ENCODE data around the gene CFB. TPM values are rescaled to one million over a fixed set of nuclear protein-coding genes. Genes with fewer than 3 reads are reported as not detected.

CFB gene
- total and polyA plus RNA-seq, 2 of the 13 experiments (the other 11 are each of a cell fraction or from before 2014, with no cell fraction given) = 171 to 513 TPM

DNA sequence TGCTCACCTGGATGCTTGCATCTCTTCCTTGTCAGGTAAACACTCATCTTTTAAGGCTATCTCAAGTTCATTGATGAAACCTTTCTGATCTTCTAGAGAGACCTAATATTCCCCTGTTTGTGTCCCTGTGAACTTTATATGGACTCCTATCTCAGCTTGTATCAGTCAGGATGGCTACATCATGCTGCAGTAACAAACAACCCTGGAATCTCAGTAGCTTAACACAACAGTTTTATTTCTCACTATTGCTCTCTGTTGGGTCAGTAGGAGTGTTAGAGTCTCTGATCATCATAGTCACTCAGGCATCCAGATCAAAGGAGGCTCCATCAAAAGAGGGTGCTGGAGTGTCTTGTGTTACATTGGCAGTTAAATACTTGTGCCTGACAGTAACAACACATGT, 30.5 kb upstream of the CFB start:
- intact Hi-C loops (cut with micrococcal nuclease; ENCODE audit: unreplicated experiment) = no loop called here
- FAIRE-seq = no peak
- peak; percentile 41 for ATAC-seq
- Histone ChIP-seq H3K36me3 (replicated peaks in 1 of 2; ENCODE audit: control insufficient read depth in 1 of 2, insufficient read depth in 2 of 2, low read length in 2 of 2) (no peaks in the 10 kb centered on the region), H3K4me2 (ENCODE audit: low read depth, low read length) (no peak overlapping the region), H2AFZ (ENCODE audit: low read length) (no peak overlapping the region), H3K4me3 (replicated peaks in 1 of 3; ENCODE audit: insufficient read depth in 1 of 3, low read depth in 2 of 3, low read length in 3 of 3) (no peak overlapping the region), H3K9me3 (ENCODE audit: low read length) (no peaks in the 10 kb centered on the region), H3K79me2 (ENCODE audit: insufficient read depth, low read length) (no peaks in the 10 kb centered on the region), H3K27me3 (ENCODE audit: control insufficient read depth in 1 of 2, insufficient read depth in 2 of 2, low read length in 2 of 2) (no peaks in the 10 kb centered on the region; a peak in 1 of 5 replicates), H4K20me1 (ENCODE audit: insufficient read depth, low read length) (no peaks in the 10 kb centered on the region), H3K4me1 (ENCODE audit: insufficient read depth, low read length) (peaks cover 22% of the 10 kb centered on the region), H3K27ac (ENCODE audit: extremely low read length, insufficient read depth, low read length) (no peak overlapping the region), H3K9ac (ENCODE audit: insufficient read depth, low read depth, low read length) (no peak overlapping the region)
- ChIA-PET CTCF (ENCODE audit: low intra/inter-chr PET ratio, low total read pairs) (no interaction called here), POLR2A (interaction anchor here (0.5 kb wide), 1 partner anchor 25 kb away, joined by 3 read pairs; no protein-coding TSS in a partner anchor)
- in situ Hi-C loops (cut with HindIII; ENCODE audit: extremely low pct_ligation_motif_present, low pct_unique_long_range_greater_than_20kb) = loop anchor here (25.0 kb wide), 1 partner anchor 1047 kb away; the partner anchor contains the start of genes BRD2 and HLA-DMA
- no TSS peak for BruUV-seq (replicated peaks)
- DNase-seq (ENCODE audit: low spot score) = no peak
- TF ChIP-seq RBAK (CRISPR knock-in tag; IDR thresholded peaks at IDR 0.05) (peak; percentile 94), ZNF335 (CRISPR knock-in tag; IDR thresholded peaks at IDR 0.05) (no peak), ZNF12 (CRISPR knock-in tag; IDR thresholded peaks at IDR 0.05) (peak; percentile 99)

DNA sequence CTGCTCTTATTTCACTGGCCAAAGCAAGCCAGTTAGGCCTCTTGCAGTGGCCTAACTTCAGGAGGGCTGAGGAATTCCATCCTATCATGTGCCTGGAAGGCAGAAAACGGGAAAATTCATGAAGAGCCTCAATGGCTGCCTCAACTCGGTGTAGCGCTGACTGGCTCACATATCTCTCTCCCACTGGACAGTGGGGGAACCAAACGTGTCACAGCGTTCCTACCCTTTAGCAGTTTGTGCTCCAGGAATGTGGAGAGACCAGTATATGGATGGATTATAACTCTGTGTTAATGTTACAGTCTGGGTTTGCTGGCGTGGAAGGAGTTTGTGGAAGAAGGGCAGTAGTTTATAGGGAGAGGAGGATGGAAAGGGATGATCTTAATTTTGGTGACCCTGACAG, 30.1 kb upstream of the CFB start:
- TF ChIP-seq DR1 (CRISPR knock-in tag; IDR thresholded peaks at IDR 0.05) = no peak
- no peak for TF ChIP-seq ZFP36L1 (CRISPR knock-in tag; IDR thresholded peaks at IDR 0.05)
- TF ChIP-seq IRF2 (CRISPR knock-in tag; IDR thresholded peaks at IDR 0.05) = no peak
- TF ChIP-seq, protein P1, sequence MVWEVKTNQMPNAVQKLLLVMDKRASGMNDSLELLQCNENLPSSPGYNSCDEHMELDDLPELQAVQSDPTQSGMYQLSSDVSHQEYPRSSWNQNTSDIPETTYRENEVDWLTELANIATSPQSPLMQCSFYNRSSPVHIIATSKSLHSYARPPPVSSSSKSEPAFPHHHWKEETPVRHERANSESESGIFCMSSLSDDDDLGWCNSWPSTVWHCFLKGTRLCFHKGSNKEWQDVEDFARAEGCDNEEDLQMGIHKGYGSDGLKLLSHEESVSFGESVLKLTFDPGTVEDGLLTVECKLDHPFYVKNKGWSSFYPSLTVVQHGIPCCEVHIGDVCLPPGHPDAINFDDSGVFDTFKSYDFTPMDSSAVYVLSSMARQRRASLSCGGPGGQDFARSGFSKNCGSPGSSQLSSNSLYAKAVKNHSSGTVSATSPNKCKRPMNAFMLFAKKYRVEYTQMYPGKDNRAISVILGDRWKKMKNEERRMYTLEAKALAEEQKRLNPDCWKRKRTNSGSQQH (CRISPR knock-in tag; IDR thresholded peaks at IDR 0.05; ENCODE audit: low read depth) = no peak
- no peak for TF ChIP-seq ZNF33B (CRISPR knock-in tag; IDR thresholded peaks at IDR 0.05)
- no peak for TF ChIP-seq ZFP1 (CRISPR knock-in tag; IDR thresholded peaks at IDR 0.05)
- no peak for TF ChIP-seq NONO (IDR thresholded peaks at IDR 0.05)
- TF ChIP-seq NONO (CRISPR knock-in tag; conservative IDR thresholded peaks at IDR 0.05) = no peak
- no peak for TF ChIP-seq HNF4A (CRISPR knock-in tag; IDR thresholded peaks at IDR 0.05)
- TF ChIP-seq, protein P2, sequence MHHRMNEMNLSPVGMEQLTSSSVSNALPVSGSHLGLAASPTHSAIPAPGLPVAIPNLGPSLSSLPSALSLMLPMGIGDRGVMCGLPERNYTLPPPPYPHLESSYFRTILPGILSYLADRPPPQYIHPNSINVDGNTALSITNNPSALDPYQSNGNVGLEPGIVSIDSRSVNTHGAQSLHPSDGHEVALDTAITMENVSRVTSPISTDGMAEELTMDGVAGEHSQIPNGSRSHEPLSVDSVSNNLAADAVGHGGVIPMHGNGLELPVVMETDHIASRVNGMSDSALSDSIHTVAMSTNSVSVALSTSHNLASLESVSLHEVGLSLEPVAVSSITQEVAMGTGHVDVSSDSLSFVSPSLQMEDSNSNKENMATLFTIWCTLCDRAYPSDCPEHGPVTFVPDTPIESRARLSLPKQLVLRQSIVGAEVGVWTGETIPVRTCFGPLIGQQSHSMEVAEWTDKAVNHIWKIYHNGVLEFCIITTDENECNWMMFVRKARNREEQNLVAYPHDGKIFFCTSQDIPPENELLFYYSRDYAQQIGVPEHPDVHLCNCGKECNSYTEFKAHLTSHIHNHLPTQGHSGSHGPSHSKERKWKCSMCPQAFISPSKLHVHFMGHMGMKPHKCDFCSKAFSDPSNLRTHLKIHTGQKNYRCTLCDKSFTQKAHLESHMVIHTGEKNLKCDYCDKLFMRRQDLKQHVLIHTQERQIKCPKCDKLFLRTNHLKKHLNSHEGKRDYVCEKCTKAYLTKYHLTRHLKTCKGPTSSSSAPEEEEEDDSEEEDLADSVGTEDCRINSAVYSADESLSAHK (CRISPR knock-in tag; IDR thresholded peaks at IDR 0.05; ENCODE audit: borderline replicate concordance) = no peak
- TF ChIP-seq, protein P3, sequence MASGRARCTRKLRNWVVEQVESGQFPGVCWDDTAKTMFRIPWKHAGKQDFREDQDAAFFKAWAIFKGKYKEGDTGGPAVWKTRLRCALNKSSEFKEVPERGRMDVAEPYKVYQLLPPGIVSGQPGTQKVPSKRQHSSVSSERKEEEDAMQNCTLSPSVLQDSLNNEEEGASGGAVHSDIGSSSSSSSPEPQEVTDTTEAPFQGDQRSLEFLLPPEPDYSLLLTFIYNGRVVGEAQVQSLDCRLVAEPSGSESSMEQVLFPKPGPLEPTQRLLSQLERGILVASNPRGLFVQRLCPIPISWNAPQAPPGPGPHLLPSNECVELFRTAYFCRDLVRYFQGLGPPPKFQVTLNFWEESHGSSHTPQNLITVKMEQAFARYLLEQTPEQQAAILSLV (CRISPR knock-in tag; IDR thresholded peaks at IDR 0.05; ENCODE audit: borderline replicate concordance) = no peak
- TF ChIP-seq RARG (CRISPR knock-in tag; IDR thresholded peaks at IDR 0.05; ENCODE audit: low read depth) = no peak
- Histone ChIP-seq H3K27me3 (ENCODE audit: control insufficient read depth in 1 of 2, insufficient read depth in 2 of 2, low read length in 2 of 2) (no peaks in the 10 kb centered on the region; a peak in 1 of 5 replicates), H3K4me3 (replicated peaks in 1 of 3; ENCODE audit: insufficient read depth in 1 of 3, low read depth in 2 of 3, low read length in 3 of 3) (no peak overlapping the region), H3K27ac (ENCODE audit: extremely low read length, insufficient read depth, low read length) (no peak overlapping the region), H2AFZ (ENCODE audit: low read length) (no peak overlapping the region), H3K36me3 (replicated peaks in 1 of 2; ENCODE audit: control insufficient read depth in 1 of 2, insufficient read depth in 2 of 2, low read length in 2 of 2) (no peaks in the 10 kb centered on the region), H3K9me3 (ENCODE audit: low read length) (no peaks in the 10 kb centered on the region), H4K20me1 (ENCODE audit: insufficient read depth, low read length) (no peaks in the 10 kb centered on the region), H3K4me2 (ENCODE audit: low read depth, low read length) (no peak overlapping the region), H3K79me2 (ENCODE audit: insufficient read depth, low read length) (no peaks in the 10 kb centered on the region), H3K4me1 (ENCODE audit: insufficient read depth, low read length) (peaks cover 26% of the 10 kb centered on the region), H3K9ac (ENCODE audit: insufficient read depth, low read depth, low read length) (no peak overlapping the region)
- WGBS (ENCODE audit: low lambda C conversion rate) = 44% methylated on average over 6 of the region's 6 CpGs
- CTCF ChIA-PET (ENCODE audit: low intra/inter-chr PET ratio, low total read pairs) = no interaction called here
- intact Hi-C loops (cut with micrococcal nuclease; ENCODE audit: unreplicated experiment) = no loop called here
- FAIRE-seq (no peak), DNase-seq (ENCODE audit: low spot score) (no peak), ATAC-seq (peak; percentile 37)
- no TSS peak for BruUV-seq (replicated peaks)
- in situ Hi-C loops (cut with HindIII; ENCODE audit: extremely low pct_ligation_motif_present, low pct_unique_long_range_greater_than_20kb) = loop anchor here (25.0 kb wide), 1 partner anchor 1047 kb away; the partner anchor contains the start of genes BRD2 and HLA-DMA
- POLR2A ChIA-PET = no interaction called here
